Heart left ventricle (tissue), 16 donors: Measurements from ENCODE around the gene ZNF544. TPM values are rescaled to one million over a fixed set of nuclear protein-coding genes. Genes with fewer than 3 reads are reported as not detected.

ENCODE experiments used
- ATAC-seq, 4 donors: fragments of 200-7000 bp; cut with Tn5 transposase; one replicate each; pipeline ENCODE4 v1.9.1; 2020 to 2022; ENCODE audit warnings: moderate library complexity in 4 of 4, mild to moderate bottlenecking in 3 of 4, moderate number of reproducible peaks in 1 of 4
- DNase-seq, 5 donors: peaks; one replicate each; pipeline ENCODE4 v3.0.0-alpha.2; 2020
- H3K27ac ChIP-seq, 12 donors: fragments of 200-600 bp; sonication (generic) in 4 of 12; one replicate each; pipeline versions ENCODE4 v1.5.0 to v1.8.0; 2016 to 2022; ENCODE audit warnings: mild to moderate bottlenecking in 2 of 12
- H3K27me3 ChIP-seq, 9 donors: fragments of 200-600 bp; sonication (generic) in 2 of 9; one replicate each; pipeline versions ENCODE4 v1.5.1 to v1.8.0; 2016 to 2022; ENCODE audit warnings: mild to moderate bottlenecking in 3 of 9
- H3K36me3 ChIP-seq, 9 donors: fragments of 200-600 bp; sonication (generic) in 2 of 9; one replicate each; pipeline versions ENCODE4 v1.5.0 to v1.8.0; 2018 to 2022; ENCODE audit warnings: mild to moderate bottlenecking in 2 of 9
- H3K4me1 ChIP-seq, 12 donors: fragments of 200-600 bp; sonication (generic) in 4 of 12; one replicate each; pipeline versions ENCODE4 v1.5.0 to v1.8.0; 2016 to 2022; ENCODE audit warnings: mild to moderate bottlenecking in 3 of 12
- H3K4me3 ChIP-seq, 12 donors: fragments of 200-600 bp; sonication (generic) in 4 of 12; one replicate each; pipeline versions ENCODE4 v1.5.0 to v1.8.0; 2017 to 2022; ENCODE audit warnings: mild to moderate bottlenecking in 9 of 12, moderate library complexity in 4 of 12
- H3K9me3 ChIP-seq, 12 donors: fragments of 200-600 bp; sonication (generic) in 4 of 12; one replicate each; pipeline versions ENCODE4 v1.5.0 to v1.8.0; 2016 to 2022; ENCODE audit warnings: mild to moderate bottlenecking in 1 of 12
- CTCF ChIP-seq, 12 donors: fragments of 200-600 bp; sonication (generic) in 4 of 12; IDR thresholded peaks; one replicate each; pipeline versions ENCODE4 v1.5.0 to v1.8.0; 2018 to 2022; ENCODE audit warnings: antibody characterized with exemption in 12 of 12, mild to moderate bottlenecking in 5 of 12
- POLR2A ChIP-seq, 2 donors: fragments of 450-650 bp; IDR thresholded peaks; one replicate each; pipeline ENCODE4 v1.6.1; 2017; ENCODE audit warnings: antibody characterized with exemption in 2 of 2, mild to moderate bottlenecking in 2 of 2, moderate library complexity in 2 of 2
- WGBS, 4 donors: extraction: QIAGEN DNeasy Blood & Tissue Kit in 2 of 4; methylation state at CpG; one replicate each; pipeline versions ENCODE4 v1.1.5 to v1.1.7; 2013 to 2018; 5-methylcytosine and 5-hydroxymethylcytosine counted together
- intact Hi-C, 10 donors: fragments of 100-400 bp; cut with DNase I; formaldehyde crosslinking; loops; one replicate each; pipeline versions ENCODE4 v1.11.1 to v1.14.2; 2022
- long read RNA-seq, 3 donors: library from polyadenylated mRNA; unstranded; transcript quantifications; one replicate each; pipeline ENCODE4 v2.0.0, GENCODE V29; 2020 to 2021
- polyA plus RNA-seq, 2 donors: library from polyadenylated mRNA; stranded (reverse); fragments of 200-250 nt; gene quantifications; one replicate each; pipeline ENCODE4 v1.2.3, GENCODE V29; 2013
- total RNA-seq, 9 donors: library from RNA; depleted of rRNA in 2 of 9; stranded (reverse); fragments of >200 nt in 2 of 9; fragmentation: NEBNext Ultra II Directional in 3 of 9; extraction: Animal tissue kit (Norgen Biotek cat#: 25700) in 3 of 9; gene quantifications; one replicate each; pipeline versions ENCODE4 v1.1.0 to v1.2.4, GENCODE V29; 2016 to 2023
- donor health status: ischemic (EF 13 %, LVEDD 7.1; RV severe dilation, severe dysfunction).
- donor health status: healthy with polysubstance abuse.
- donor health status: DM: no; HTN: yes; CAD: no.
- donor health status: DM: no; HTN: no; CAD: no.
- donor health status: ischemic (EF 25% LVEDD 6.9; RV normal size, moderate dysfunction).
- donor health status: ischemic (EF 25% LVEDD 5.7; RV mildly dilated, moderate dysfunction).
- donor health status: healthy.
- donor health status: DM: yes; HTN: yes; CAD: no.
- donor health status: ischemic (EF 35%, LVEDD 5.7; RV mildly dilated, moderate dysfunction).
- donor health status: nonischemic (EF 11% LVEDD 7.7; RV severe dilation, severe dysfunction).
- donor health status: DM: yes; HTN: yes; CAD: no.
- donor health status: PGD.
- donor health status: ischemic (EF 29% LVEDD 5.4; RV normal size, mild dysfunction).
- donor health status: nonischemic (EF 23%, LVEDD 6.1; RV moderate dilation, normal function).

ZNF544 gene
- 10 to 100 TPM; 20.8 to 38.7 (median 22.1) TPM for total RNA-seq
- polyA plus RNA-seq: 10 to 100 TPM; 24.5 to 29.4 TPM
- long read RNA-seq, donor 1, partial matches to known transcripts: 3 of 6 reads
- long read RNA-seq, donor 1, other reads (novel, unspliced or antisense): 2 of 6 reads
- long read RNA-seq, donor 2, transcript ZNF544-213 (7 exons, 3,587 nt): major isoform, 9 of 25 reads
- long read RNA-seq, donor 2, partial matches to known transcripts: 1 of 25 reads
- long read RNA-seq, donor 2, other reads (novel, unspliced or antisense): 14 of 25 reads
- long read RNA-seq, donor 3, partial matches to known transcripts: 2 of 12 reads
- long read RNA-seq, donor 3, other reads (novel, unspliced or antisense): 7 of 12 reads

DNA sequence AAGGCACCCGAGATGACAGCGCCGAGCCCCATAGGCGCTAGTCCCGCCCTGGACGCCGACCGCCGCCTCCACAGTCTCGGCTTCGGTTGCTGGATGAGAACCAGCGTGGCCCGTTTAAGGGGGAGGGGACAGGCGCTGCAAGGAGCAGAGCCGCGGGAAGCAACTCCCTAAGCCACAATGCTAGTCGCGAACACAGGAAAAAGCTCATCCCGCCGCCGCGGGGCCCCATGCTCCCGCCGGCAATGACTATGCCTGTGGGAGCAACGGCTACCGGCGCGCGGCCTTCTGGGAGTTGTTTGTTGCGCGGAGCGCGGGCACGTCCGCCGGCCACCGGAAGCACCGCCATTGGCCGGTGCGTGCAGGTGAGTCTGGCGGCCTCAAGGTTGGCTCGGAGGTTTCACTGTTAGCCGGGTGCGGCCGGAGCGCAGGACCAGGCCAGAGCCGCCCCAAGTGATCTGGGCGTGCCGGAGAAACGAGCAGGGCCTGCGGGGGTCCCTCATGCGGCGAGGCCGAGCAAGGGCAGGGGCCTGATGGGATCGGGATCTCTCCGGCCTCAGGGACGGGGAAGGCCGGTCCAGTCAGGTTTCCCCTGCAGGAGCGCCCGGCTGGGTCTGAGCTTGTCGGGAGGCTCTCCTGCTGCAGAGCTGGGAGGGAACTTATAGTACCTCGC lies at the start of gene ZNF544:
ZNF544 (plus strand) TSS at position 330 of the 670 bp plus-strand sequence. CDS start 15,110 bp downstream, outside the sequence.
- H3K4me1 ChIP-seq: peaks cover 0 to 21% (median 15%) of the 10 kb centered on the region in 12 donors
- no peaks in the 10 kb centered on the region for H3K27me3 ChIP-seq
- WGBS, 4 donors: 0 to 1% (median 0%) methylated on average over 15 to 62 of the region's 62 CpGs
- H3K4me3 ChIP-seq: peak within 1 kb of the TSS; percentile 75 to 97 (median 86)
- peak within 1 kb of the TSS; percentile 73 to 95 (median 88) for H3K27ac ChIP-seq
- TF ChIP-seq CTCF (IDR thresholded peaks at IDR 0.05) (peak in 4 of 12 donors; percentile 6 to 34 (median 13)), POLR2A (IDR thresholded peaks at IDR 0.05) (peak in 1 of 2 donors; percentile 19)
- ATAC-seq (peak; percentile 91 to 99 (median 98)), DNase-seq (peak; percentile 80 to 89 (median 83))
- H3K36me3 ChIP-seq: peaks cover 0 to 43% (median 35%) of the 10 kb centered on the region in 9 donors
- peaks cover 0 to 70% (median 15%) of the 10 kb centered on the region in 12 donors for H3K9me3 ChIP-seq
- intact Hi-C loops: loop anchor here in 6 of 10 donors (2.0 to 5.0 kb wide), 3 partner anchors 50 to 79 kb away; partner anchors contain the start of genes ERVK3-1 (in 4 of the 6) and ZNF8 (in 2 of the 6)

DNA sequence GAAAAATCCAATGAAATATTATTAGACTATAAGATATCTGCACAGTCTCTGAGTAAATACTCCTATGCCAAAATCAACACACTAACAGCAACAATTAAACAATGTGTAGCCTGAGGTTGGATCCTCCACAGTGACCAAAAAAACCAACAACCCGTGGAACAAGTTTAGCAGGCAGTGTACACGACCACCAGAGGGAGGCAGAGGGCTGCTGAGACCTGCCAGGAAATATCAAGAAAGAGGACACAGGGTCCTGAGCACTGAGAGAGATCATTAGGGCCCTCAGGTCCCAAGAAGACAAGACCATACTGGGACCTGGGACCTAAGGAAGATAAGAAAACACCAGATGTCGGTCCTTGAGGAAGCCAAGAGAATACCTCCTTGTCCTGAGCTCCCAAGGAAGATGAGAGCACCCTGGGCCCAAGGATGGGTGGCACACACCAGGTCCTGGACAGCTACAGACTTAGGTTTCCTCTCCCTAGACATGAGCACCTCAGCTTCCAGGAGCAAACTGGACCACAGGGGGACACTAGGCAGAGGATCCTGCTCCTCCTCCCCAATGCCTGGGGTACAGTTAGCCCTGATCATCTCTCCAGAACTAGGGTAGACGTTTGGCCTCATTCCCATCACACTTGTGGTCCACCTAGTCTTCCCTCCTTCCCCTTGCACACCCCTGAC lies 46.7 kb upstream of the ZNF544 start:
- peak overlapping the region in 11 of 12 donors; percentile 73 to 100 (median 95) for H3K4me3 ChIP-seq
- H3K27ac ChIP-seq: peak overlapping the region; percentile 90 to 100 (median 99)
- H3K9me3 ChIP-seq: peaks cover 4 to 100% (median 87%) of the 10 kb centered on the region in 12 donors
- DNase-seq (peak in 4 of 5 donors; percentile 33 to 52 (median 34)), ATAC-seq (peak in 1 of 4 donors; percentile 14)
- peaks cover 0 to 18% (median 5%) of the 10 kb centered on the region in 12 donors for H3K4me1 ChIP-seq
- H3K27me3 ChIP-seq: no peaks in the 10 kb centered on the region
- intact Hi-C loops: loop anchor here in 6 of 10 donors (2.0 to 10.0 kb wide), 6 partner anchors 93 to 337 kb away; partner anchors contain the start of genes ERVK3-1 (in 4 of the 6), ZNF8 (in 3 of the 6) and ZBTB45 (in 1 of the 6)
- H3K36me3 ChIP-seq: peaks cover 3 to 70% (median 25%) of the 10 kb centered on the region in 9 donors
- 23 to 37% (median 29%) methylated on average over 4 of the region's 4 CpGs for WGBS, 4 donors
- TF ChIP-seq CTCF (IDR thresholded peaks at IDR 0.05) (peak; percentile 40 to 65 (median 54)), POLR2A (IDR thresholded peaks at IDR 0.05) (no peak)

DNA sequence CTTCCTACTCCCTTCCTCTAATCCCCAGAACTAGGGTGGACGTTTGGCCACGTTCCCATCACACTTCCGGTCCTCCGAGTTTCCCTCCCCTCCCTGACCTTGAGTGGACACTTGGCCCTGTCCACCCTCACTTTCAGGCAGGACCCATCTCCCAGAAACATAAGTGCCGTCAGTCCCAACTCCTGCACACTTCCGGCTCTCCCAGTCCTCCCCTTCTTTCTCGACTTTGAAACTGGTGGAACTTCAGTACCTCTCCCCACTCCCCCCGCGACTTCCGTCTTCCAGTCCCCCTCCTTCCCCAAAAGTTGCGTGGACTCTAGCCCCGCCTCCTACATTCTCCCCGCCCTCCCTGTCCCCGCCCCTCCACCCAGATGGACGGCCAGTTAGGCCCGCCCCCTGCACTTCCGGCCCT lies 46.1 kb upstream of the ZNF544 start:
- Histone ChIP-seq H3K4me3 (peak overlapping the region in 11 of 12 donors; percentile 73 to 100 (median 95)), H3K36me3 (peaks cover 7 to 75% (median 31%) of the 10 kb centered on the region in 9 donors), H3K27ac (peak overlapping the region; percentile 90 to 100 (median 99)), H3K4me1 (peaks cover 0 to 18% (median 5%) of the 10 kb centered on the region in 12 donors), H3K27me3 (no peaks in the 10 kb centered on the region), H3K9me3 (peaks cover 4 to 100% (median 87%) of the 10 kb centered on the region in 12 donors)
- no peak for TF ChIP-seq CTCF (IDR thresholded peaks at IDR 0.05)
- WGBS, 4 donors: 3 to 5% (median 3%) methylated on average over 16 to 17 of the region's 17 CpGs
- no peak for ATAC-seq
- DNase-seq: peak in 2 of 5 donors; percentile 93 to 94
- intact Hi-C loops: loop anchor here in 6 of 10 donors (2.0 to 10.0 kb wide), 6 partner anchors 92 to 336 kb away; partner anchors contain the start of genes ERVK3-1 (in 4 of the 6), ZNF8 (in 3 of the 6) and ZBTB45 (in 1 of the 6)
